Measurements from ENCODE around the gene TANC1. TPM values are rescaled to one million over a fixed set of nuclear protein-coding genes. Genes with fewer than 3 reads are reported as not detected.

Gene TANC1
- total and polyA plus RNA-seq, 2 experiments from 2014 or later: 2.8 to 9.5 TPM

DNA sequence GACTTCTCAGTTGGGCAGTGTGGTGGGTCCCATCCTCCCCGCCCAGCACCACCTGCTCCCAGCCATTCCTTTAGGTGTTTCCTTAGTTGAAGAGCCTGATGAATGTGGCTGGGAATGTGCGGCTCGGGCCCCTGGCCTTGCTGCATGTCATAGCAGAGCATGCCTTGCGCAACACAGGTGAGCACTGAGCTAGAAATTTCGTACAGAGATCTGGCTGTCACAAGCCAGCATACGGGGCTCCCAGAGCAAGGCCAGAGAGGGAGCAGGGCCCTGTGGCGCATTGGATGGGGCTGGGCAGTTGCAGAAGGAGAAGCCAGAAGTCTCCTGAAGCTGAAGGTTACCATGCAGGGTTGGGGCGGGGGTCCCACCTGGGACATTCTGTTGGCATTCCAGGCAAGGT lies 188.4 kb downstream of the TANC1 start (continued):
- TF ChIP-seq, protein P1, sequence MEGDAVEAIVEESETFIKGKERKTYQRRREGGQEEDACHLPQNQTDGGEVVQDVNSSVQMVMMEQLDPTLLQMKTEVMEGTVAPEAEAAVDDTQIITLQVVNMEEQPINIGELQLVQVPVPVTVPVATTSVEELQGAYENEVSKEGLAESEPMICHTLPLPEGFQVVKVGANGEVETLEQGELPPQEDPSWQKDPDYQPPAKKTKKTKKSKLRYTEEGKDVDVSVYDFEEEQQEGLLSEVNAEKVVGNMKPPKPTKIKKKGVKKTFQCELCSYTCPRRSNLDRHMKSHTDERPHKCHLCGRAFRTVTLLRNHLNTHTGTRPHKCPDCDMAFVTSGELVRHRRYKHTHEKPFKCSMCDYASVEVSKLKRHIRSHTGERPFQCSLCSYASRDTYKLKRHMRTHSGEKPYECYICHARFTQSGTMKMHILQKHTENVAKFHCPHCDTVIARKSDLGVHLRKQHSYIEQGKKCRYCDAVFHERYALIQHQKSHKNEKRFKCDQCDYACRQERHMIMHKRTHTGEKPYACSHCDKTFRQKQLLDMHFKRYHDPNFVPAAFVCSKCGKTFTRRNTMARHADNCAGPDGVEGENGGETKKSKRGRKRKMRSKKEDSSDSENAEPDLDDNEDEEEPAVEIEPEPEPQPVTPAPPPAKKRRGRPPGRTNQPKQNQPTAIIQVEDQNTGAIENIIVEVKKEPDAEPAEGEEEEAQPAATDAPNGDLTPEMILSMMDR (conservative IDR thresholded peaks at IDR 0.05; ENCODE audit: low read depth in 2 of 2): no peak

DNA sequence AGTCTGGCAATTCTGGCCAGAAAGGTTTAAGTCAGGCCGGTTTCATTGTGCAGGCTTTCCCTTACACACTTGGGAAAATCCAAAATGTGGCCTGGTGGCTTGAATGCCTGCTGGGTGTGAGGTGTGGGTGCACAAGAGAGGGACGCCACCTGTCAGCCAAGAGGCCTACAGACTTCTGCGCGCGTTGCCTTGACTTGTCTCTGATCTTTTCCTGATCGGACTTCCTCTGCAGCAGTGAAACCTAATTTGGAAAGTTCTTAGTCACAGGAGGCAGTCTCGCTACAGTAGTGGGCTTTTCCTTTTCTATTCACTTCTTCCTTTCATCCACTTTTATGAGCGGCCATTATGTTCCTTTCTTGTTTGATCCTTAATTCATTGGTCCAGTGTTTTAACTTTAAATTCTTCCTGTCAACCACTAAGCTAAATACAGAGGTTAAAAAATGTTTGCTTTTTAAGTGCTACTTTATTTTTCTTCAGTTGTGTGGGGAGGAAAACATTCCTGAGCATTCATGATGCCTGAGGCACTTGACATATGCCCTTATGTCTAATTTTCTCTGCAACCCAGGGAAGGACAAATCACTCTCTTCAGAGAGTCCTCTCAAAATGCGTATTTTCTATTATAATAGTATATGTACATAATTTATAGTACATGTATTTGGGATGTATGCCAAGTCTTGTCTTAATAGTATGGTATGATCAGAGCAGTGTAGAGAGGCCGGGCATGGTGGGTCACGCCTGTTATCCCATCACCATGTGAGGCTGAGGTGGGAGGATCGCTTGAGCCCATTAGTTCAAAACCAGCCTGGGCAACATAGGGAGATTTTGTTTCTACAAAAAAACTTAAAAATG lies 189.1 kb downstream of the TANC1 start:
- H3K79me2 ChIP-seq (replicated peaks; ENCODE audit: insufficient read depth): no peaks in the 10 kb centered on the region
- Mint-ChIP-seq H3K4me3 (no peak overlapping the region), H3K27ac (no peak overlapping the region; the same call in 1 of the 2 replicates), H3K27me3 (ENCODE audit: insufficient read depth, low read depth, poor library complexity) (no peaks in the 10 kb centered on the region), H3K9me3 (no peaks in the 10 kb centered on the region), H3K36me3 (ENCODE audit: low read depth) (no peaks in the 10 kb centered on the region), H3K4me1 (peaks cover 12% of the 10 kb centered on the region)
- H3K36me3 ChIP-seq (ENCODE audit: insufficient read depth): no peaks in the 10 kb centered on the region
- H3K9me2 ChIP-seq (ENCODE audit: insufficient read depth): no peaks in the 10 kb centered on the region
- no peak overlapping the region for H2AFZ ChIP-seq
- 0 out of 2 replicates have a peak, but pooled peaks cover 3% of the 10 kb centered on the region for H3K4me1 ChIP-seq (ENCODE audit: insufficient read depth)
- no peak overlapping the region for H3K4me3 ChIP-seq
- no peaks in the 10 kb centered on the region for H3K27me3 ChIP-seq (ENCODE audit: insufficient read depth)
- ATAC-seq: no peak
- H3F3A ChIP-seq (replicated peaks; ENCODE audit: low read depth): no peaks in the 10 kb centered on the region
- no peak overlapping the region for H3K4me2 ChIP-seq
- no peaks in the 10 kb centered on the region for H4K20me1 ChIP-seq (replicated peaks; ENCODE audit: insufficient read depth)
- no peak for DNase-seq (ENCODE audit: low spot score)
- no peak overlapping the region for H3K27ac ChIP-seq (ENCODE audit: low read depth)
- TF ChIP-seq, protein P1 (conservative IDR thresholded peaks at IDR 0.05; ENCODE audit: low read depth in 2 of 2): no peak
- TF ChIP-seq, protein P2, sequence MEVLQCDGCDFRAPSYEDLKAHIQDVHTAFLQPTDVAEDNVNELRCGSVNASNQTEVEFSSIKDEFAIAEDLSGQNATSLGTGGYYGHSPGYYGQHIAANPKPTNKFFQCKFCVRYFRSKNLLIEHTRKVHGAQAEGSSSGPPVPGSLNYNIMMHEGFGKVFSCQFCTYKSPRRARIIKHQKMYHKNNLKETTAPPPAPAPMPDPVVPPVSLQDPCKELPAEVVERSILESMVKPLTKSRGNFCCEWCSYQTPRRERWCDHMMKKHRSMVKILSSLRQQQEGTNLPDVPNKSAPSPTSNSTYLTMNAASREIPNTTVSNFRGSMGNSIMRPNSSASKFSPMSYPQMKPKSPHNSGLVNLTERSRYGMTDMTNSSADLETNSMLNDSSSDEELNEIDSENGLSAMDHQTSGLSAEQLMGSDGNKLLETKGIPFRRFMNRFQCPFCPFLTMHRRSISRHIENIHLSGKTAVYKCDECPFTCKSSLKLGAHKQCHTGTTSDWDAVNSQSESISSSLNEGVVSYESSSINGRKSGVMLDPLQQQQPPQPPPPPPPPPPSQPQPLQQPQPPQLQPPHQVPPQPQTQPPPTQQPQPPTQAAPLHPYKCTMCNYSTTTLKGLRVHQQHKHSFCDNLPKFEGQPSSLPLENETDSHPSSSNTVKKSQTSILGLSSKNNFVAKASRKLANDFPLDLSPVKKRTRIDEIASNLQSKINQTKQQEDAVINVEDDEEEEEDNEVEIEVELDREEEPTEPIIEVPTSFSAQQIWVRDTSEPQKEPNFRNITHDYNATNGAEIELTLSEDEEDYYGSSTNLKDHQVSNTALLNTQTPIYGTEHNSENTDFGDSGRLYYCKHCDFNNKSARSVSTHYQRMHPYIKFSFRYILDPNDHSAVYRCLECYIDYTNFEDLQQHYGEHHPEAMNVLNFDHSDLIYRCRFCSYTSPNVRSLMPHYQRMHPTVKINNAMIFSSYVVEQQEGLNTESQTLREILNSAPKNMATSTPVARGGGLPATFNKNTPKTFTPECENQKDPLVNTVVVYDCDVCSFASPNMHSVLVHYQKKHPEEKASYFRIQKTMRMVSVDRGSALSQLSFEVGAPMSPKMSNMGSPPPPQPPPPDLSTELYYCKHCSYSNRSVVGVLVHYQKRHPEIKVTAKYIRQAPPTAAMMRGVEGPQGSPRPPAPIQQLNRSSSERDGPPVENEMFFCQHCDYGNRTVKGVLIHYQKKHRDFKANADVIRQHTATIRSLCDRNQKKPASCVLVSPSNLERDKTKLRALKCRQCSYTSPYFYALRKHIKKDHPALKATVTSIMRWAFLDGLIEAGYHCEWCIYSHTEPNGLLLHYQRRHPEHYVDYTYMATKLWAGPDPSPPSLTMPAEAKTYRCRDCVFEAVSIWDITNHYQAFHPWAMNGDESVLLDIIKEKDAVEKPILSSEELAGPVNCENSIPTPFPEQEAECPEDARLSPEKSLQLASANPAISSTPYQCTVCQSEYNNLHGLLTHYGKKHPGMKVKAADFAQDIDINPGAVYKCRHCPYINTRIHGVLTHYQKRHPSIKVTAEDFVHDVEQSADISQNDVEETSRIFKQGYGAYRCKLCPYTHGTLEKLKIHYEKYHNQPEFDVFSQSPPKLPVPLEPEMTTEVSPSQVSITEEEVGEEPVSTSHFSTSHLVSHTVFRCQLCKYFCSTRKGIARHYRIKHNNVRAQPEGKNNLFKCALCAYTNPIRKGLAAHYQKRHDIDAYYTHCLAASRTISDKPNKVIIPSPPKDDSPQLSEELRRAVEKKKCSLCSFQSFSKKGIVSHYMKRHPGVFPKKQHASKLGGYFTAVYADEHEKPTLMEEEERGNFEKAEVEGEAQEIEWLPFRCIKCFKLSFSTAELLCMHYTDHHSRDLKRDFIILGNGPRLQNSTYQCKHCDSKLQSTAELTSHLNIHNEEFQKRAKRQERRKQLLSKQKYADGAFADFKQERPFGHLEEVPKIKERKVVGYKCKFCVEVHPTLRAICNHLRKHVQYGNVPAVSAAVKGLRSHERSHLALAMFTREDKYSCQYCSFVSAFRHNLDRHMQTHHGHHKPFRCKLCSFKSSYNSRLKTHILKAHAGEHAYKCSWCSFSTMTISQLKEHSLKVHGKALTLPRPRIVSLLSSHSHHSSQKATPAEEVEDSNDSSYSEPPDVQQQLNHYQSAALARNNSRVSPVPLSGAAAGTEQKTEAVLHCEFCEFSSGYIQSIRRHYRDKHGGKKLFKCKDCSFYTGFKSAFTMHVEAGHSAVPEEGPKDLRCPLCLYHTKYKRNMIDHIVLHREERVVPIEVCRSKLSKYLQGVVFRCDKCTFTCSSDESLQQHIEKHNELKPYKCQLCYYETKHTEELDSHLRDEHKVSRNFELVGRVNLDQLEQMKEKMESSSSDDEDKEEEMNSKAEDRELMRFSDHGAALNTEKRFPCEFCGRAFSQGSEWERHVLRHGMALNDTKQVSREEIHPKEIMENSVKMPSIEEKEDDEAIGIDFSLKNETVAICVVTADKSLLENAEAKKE (CRISPR knock-in tag; IDR thresholded peaks at IDR 0.05): no peak
- TF ChIP-seq JUNB (IDR thresholded peaks at IDR 0.05; ENCODE audit: unreplicated experiment) (no peak), EZH2 (IDR thresholded peaks at IDR 0.05; ENCODE audit: low read depth, unreplicated experiment) (no peak), ZNF331 (CRISPR knock-in tag; IDR thresholded peaks at IDR 0.05; ENCODE audit: low read depth) (no peak), STAT1 (IDR thresholded peaks at IDR 0.05; ENCODE audit: unreplicated experiment) (no peak), ZNF114 (CRISPR knock-in tag; IDR thresholded peaks at IDR 0.05) (no peak)
- TF ChIP-seq, protein P3, sequence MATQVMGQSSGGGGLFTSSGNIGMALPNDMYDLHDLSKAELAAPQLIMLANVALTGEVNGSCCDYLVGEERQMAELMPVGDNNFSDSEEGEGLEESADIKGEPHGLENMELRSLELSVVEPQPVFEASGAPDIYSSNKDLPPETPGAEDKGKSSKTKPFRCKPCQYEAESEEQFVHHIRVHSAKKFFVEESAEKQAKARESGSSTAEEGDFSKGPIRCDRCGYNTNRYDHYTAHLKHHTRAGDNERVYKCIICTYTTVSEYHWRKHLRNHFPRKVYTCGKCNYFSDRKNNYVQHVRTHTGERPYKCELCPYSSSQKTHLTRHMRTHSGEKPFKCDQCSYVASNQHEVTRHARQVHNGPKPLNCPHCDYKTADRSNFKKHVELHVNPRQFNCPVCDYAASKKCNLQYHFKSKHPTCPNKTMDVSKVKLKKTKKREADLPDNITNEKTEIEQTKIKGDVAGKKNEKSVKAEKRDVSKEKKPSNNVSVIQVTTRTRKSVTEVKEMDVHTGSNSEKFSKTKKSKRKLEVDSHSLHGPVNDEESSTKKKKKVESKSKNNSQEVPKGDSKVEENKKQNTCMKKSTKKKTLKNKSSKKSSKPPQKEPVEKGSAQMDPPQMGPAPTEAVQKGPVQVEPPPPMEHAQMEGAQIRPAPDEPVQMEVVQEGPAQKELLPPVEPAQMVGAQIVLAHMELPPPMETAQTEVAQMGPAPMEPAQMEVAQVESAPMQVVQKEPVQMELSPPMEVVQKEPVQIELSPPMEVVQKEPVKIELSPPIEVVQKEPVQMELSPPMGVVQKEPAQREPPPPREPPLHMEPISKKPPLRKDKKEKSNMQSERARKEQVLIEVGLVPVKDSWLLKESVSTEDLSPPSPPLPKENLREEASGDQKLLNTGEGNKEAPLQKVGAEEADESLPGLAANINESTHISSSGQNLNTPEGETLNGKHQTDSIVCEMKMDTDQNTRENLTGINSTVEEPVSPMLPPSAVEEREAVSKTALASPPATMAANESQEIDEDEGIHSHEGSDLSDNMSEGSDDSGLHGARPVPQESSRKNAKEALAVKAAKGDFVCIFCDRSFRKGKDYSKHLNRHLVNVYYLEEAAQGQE (IDR thresholded peaks at IDR 0.05; ENCODE audit: unreplicated experiment): no peak
